Measurements from ENCODE around the gene SUGP1. TPM values are rescaled to one million over a fixed set of nuclear protein-coding genes. Genes with fewer than 3 reads are reported as not detected.

SUGP1 gene
- total and polyA plus RNA-seq, 2 of the 13 experiments (the other 11 are each of a cell fraction or from before 2014, with no cell fraction given), result 21.6 to 25.9 TPM

DNA sequence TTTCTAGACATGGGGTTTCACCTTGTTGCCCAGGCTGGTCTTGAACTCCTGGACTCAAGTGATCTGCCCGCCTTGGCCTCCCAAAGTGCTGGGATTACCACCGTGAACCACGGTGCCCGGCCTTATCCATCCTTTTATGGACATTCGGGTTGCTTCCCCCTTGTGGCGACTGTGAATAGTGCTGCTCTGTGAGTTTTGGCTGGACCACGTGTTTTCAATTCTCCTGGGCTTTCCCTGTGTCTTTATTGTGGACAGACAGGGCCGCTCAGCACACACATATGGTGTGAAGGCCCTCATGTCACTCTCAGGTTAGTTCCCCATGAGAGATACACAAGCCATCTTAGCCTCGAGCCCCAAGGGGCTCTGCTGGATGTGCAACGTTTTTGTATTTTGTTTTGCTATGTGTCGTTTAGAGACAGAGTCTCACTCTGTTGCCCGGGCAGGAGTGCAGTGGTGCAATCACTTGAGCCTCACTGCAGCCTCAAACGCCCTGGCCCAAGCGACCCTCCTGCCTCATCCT lies 40.8 kb upstream of the SUGP1 start (continued):
- TF ChIP-seq MAX (IDR thresholded peaks at IDR 0.05) (peak; percentile 91), ZNF83 (CRISPR knock-in tag; IDR thresholded peaks at IDR 0.05; ENCODE audit: borderline replicate concordance) (no peak), ZNF713 (CRISPR knock-in tag; IDR thresholded peaks at IDR 0.05) (no peak), DMAP1 (CRISPR knock-in tag; IDR thresholded peaks at IDR 0.05) (peak; percentile 47; the same call in 1 of the 2 replicates), PCBP2 (optimal IDR thresholded peaks at IDR 0.05; ENCODE audit: low read depth, low read length, poor library complexity, severe bottlenecking) (no peak), SMC3 (IDR thresholded peaks at IDR 0.05; ENCODE audit: low read length) (peak; percentile 50), ZNF367 (CRISPR knock-in tag; IDR thresholded peaks at IDR 0.05; ENCODE audit: borderline replicate concordance) (no peak), SRSF9 (IDR thresholded peaks at IDR 0.05; ENCODE audit: borderline replicate concordance, insufficient read depth, low read depth, low read length, poor library complexity, severe bottlenecking) (no peak), ARID4A (CRISPR knock-in tag; IDR thresholded peaks at IDR 0.05; ENCODE audit: borderline replicate concordance) (peak; percentile 32; the same call in 1 of the 2 replicates), ZNF678 (CRISPR knock-in tag; IDR thresholded peaks at IDR 0.05) (no peak), ZNF318 (CRISPR knock-in tag; IDR thresholded peaks at IDR 0.05) (peak; percentile 48; the same call in 1 of the 2 replicates), SP1 (IDR thresholded peaks at IDR 0.05) (no peak), SP1 (CRISPR knock-in tag; IDR thresholded peaks at IDR 0.05) (no peak), HDAC2 (CRISPR knock-in tag; IDR thresholded peaks at IDR 0.05) (0 out of 2 replicates have a peak, but pooled peaks have one; percentile 25)
- TF ChIP-seq, protein P1, sequence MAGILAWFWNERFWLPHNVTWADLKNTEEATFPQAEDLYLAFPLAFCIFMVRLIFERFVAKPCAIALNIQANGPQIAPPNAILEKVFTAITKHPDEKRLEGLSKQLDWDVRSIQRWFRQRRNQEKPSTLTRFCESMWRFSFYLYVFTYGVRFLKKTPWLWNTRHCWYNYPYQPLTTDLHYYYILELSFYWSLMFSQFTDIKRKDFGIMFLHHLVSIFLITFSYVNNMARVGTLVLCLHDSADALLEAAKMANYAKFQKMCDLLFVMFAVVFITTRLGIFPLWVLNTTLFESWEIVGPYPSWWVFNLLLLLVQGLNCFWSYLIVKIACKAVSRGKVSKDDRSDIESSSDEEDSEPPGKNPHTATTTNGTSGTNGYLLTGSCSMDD (CRISPR knock-in tag; IDR thresholded peaks at IDR 0.05), result no peak
